Measurements from ENCODE around the gene VSIR.

GRCh38 chr10:71805776-71806703, 32.7 kb upstream of the VSIR start:
- TF ChIP-seq CTCF (IDR thresholded peaks at IDR 0.05), result no peak
- TF ChIP-seq POLR2A (IDR thresholded peaks at IDR 0.05), result no peak

All from heart left ventricle (tissue), 13 donors.